Esophagus (tissue), 2 donors: ENCODE measurements around the gene UBE2E1. TPM values are rescaled to one million over a fixed set of nuclear protein-coding genes. Genes with fewer than 3 reads are reported as not detected.
"Not testable (repeated sequence)": the region's sequence is repeated elsewhere in the genome, so short reads cannot be mapped to it uniquely, and the experiment has no call there.

Experiments used
- H3K27ac ChIP-seq, 2 donors: one replicate each; pipeline ENCODE4 v1.5.1; 2013; ENCODE audit warnings: low read depth in 2 of 2, mild to moderate bottlenecking in 2 of 2, inconsistent platforms in 1 of 2, low read length in 1 of 2, moderate library complexity in 1 of 2
- H3K27me3 ChIP-seq, 2 donors: one replicate each; pipeline ENCODE4 v1.6.1; 2013; ENCODE audit warnings: low read length in 2 of 2, control low read depth in 1 of 2, mild to moderate bottlenecking in 1 of 2; ENCODE audit not compliant: insufficient read depth in 2 of 2, control insufficient read depth in 1 of 2
- H3K36me3 ChIP-seq, 2 donors: one replicate each; pipeline ENCODE4 v1.6.1; 2013; ENCODE audit warnings: low read length in 1 of 2; ENCODE audit not compliant: control insufficient read depth in 2 of 2, insufficient read depth in 2 of 2
- H3K4me1 ChIP-seq, 2 donors: one replicate each; pipeline ENCODE4 v1.6.1; 2013; ENCODE audit warnings: low read length in 1 of 2; ENCODE audit not compliant: control insufficient read depth in 2 of 2, insufficient read depth in 2 of 2
- H3K4me3 ChIP-seq, 2 donors: one replicate each; pipeline ENCODE4 v1.5.1; 2013; ENCODE audit warnings: low read length in 2 of 2, mild to moderate bottlenecking in 2 of 2, low read depth in 1 of 2, moderate library complexity in 1 of 2
- H3K9me3 ChIP-seq, 2 donors: one replicate each; pipeline ENCODE4 v1.6.1; 2013; ENCODE audit warnings: mild to moderate bottlenecking in 2 of 2, low read depth in 1 of 2, low read length in 1 of 2, moderate library complexity in 1 of 2; ENCODE audit not compliant: control insufficient read depth in 2 of 2, insufficient read depth in 1 of 2
- WGBS, 2 donors: extraction: QIAGEN DNeasy Blood & Tissue Kit; methylation state at CpG; one replicate each; pipeline ENCODE4 v1.1.7; 2013; 5-methylcytosine and 5-hydroxymethylcytosine counted together
- polyA plus RNA-seq, 2 donors: library from polyadenylated mRNA; stranded (reverse); fragments of 200-250 nt; gene quantifications; one replicate each; pipeline ENCODE4 v1.2.3, GENCODE V29; 2013
- donor health status: healthy with polysubstance abuse.
- donor health status: Bipolar disorder and iron deficiency.

UBE2E1 gene
- polyA plus RNA-seq, 2 donors, result 86.1 to 102 TPM

GRCh38 chr3:23859839-23860382 is 54.2 kb downstream of the UBE2E1 start:
- Histone ChIP-seq H3K27ac (no peak overlapping the region), H3K27me3 (no peaks in the 10 kb centered on the region), H3K36me3 (no peaks in the 10 kb centered on the region), H3K9me3 (no peaks in the 10 kb centered on the region), H3K4me3 (no peak overlapping the region), H3K4me1 (peaks cover 0 to 4% of the 10 kb centered on the region in 2 donors)
- WGBS, 2 donors, result 91 to 94% methylated on average over 7 of the region's 7 CpGs

GRCh38 chr3:23861689-23862088 is 55.9 kb downstream of the UBE2E1 start:
- Histone ChIP-seq H3K27ac (no peak overlapping the region), H3K4me3 (no peak overlapping the region), H3K27me3 (no peaks in the 10 kb centered on the region), H3K9me3 (no peaks in the 10 kb centered on the region), H3K36me3 (no peaks in the 10 kb centered on the region), H3K4me1 (peaks cover 0 to 12% of the 10 kb centered on the region in 2 donors)
- 94 to 95% methylated on average over 9 of the region's 9 CpGs for WGBS, 2 donors

- Histone ChIP-seq H3K9me3 (no peaks in the 10 kb centered on the region), H3K27ac (no peak overlapping the region), H3K4me1 (peaks cover 0 to 12% of the 10 kb centered on the region in 2 donors), H3K36me3 (no peaks in the 10 kb centered on the region), H3K4me3 (no peak overlapping the region), H3K27me3 (no peaks in the 10 kb centered on the region)
- WGBS, 2 donors, result 85 to 88% methylated on average over 1 of the region's 1 CpG
These were observed 57.3 kb downstream of the UBE2E1 start for GRCh38 chr3:23863060-23863459.

GRCh38 chr3:23864931-23865330 is 59.2 kb downstream of the UBE2E1 start:
- Histone ChIP-seq H3K9me3 (no peaks in the 10 kb centered on the region), H3K36me3 (no peaks in the 10 kb centered on the region), H3K27me3 (no peaks in the 10 kb centered on the region), H3K4me3 (no peak overlapping the region), H3K27ac (no peak overlapping the region), H3K4me1 (peaks cover 0 to 7% of the 10 kb centered on the region in 2 donors)
- 79 to 90% methylated on average over 1 of the region's 1 CpG for WGBS, 2 donors

GRCh38 chr3:23865595-23866396 is 60.0 kb downstream of the UBE2E1 start:
- H3K9me3 ChIP-seq, result no peaks in the 10 kb centered on the region
- no peak overlapping the region for H3K4me3 ChIP-seq
- WGBS, 2 donors, result 64 to 69% methylated on average over 6 of the region's 6 CpGs
- no peaks in the 10 kb centered on the region for H3K27me3 ChIP-seq
- H3K36me3 ChIP-seq, result no peaks in the 10 kb centered on the region
- H3K4me1 ChIP-seq, result peaks cover 0 to 7% of the 10 kb centered on the region in 2 donors
- H3K27ac ChIP-seq, result no peak overlapping the region

- H3K4me1 ChIP-seq, result peaks cover 0 to 7% of the 10 kb centered on the region in 2 donors
- H3K27me3 ChIP-seq, result no peaks in the 10 kb centered on the region
- no peaks in the 10 kb centered on the region for H3K9me3 ChIP-seq
- H3K4me3 ChIP-seq, result no peak overlapping the region
- no peaks in the 10 kb centered on the region for H3K36me3 ChIP-seq
- WGBS, 2 donors, result 78 to 83% methylated on average over 1 of the region's 1 CpG
- no peak overlapping the region for H3K27ac ChIP-seq
These were observed 61.6 kb downstream of the UBE2E1 start for GRCh38 chr3:23867400-23867799.

GRCh38 chr3:23867838-23868237 is 62.1 kb downstream of the UBE2E1 start:
- WGBS, 2 donors, result 77 to 92% methylated on average over 1 of the region's 1 CpG
- Histone ChIP-seq H3K4me1 (peaks cover 0 to 7% of the 10 kb centered on the region in 2 donors), H3K4me3 (no peak overlapping the region), H3K9me3 (no peaks in the 10 kb centered on the region), H3K36me3 (no peaks in the 10 kb centered on the region), H3K27me3 (no peaks in the 10 kb centered on the region), H3K27ac (no peak overlapping the region)

GRCh38 chr3:23869977-23870662 is 64.4 kb downstream of the UBE2E1 start:
- Histone ChIP-seq H3K27ac (no peak overlapping the region), H3K4me1 (peaks cover 0 to 7% of the 10 kb centered on the region in 2 donors), H3K27me3 (no peaks in the 10 kb centered on the region), H3K36me3 (no peaks in the 10 kb centered on the region), H3K4me3 (no peak overlapping the region), H3K9me3 (no peaks in the 10 kb centered on the region)
- WGBS, 2 donors, result 92 to 93% methylated on average over 4 of the region's 4 CpGs

GRCh38 chr3:23870663-23871043 is 64.9 kb downstream of the UBE2E1 start:
- not testable (repeated sequence) for H3K27ac ChIP-seq, H3K4me3 ChIP-seq, H3K4me1 ChIP-seq, H3K27me3 ChIP-seq, H3K9me3 ChIP-seq, H3K36me3 ChIP-seq
- WGBS, 2 donors, result 88 to 100% methylated on average over 1 of the region's 5 CpGs
